ENCODE data around the gene DAD1. TPM values are rescaled to one million over a fixed set of nuclear protein-coding genes. Genes with fewer than 3 reads are reported as not detected.
"Not testable (repeated sequence)": the region's sequence is repeated elsewhere in the genome, so short reads cannot be mapped to it uniquely, and the experiment has no call there.

Gene DAD1
- total and polyA plus RNA-seq, 2 of the 8 experiments (the other 6 are each of a cell fraction or from before 2014, with no cell fraction given): 131 to 440 TPM

DNA sequence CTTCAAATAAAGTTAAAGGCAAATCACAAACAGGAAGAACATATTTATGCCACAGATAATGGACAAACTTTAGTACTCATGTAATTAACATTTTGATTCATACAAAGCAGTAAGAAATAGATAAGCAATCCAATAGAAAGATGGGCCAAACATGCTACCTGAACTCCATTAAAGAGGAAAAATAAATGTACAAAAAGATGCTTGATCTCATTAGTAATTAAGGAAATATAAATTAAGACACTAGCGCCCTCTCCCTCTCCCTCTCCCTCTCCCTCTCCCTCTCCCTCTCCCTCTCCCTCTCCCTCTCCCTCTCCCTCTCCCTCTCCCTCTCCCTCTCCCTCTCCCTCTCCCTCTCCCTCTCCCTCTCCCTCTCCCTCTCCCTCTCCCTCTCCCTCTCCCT is 47.0 kb upstream of the DAD1 start:
- H3K4me3 ChIP-seq (ENCODE audit: extremely low read depth in 1 of 4, insufficient read depth in 2 of 4, low read depth in 3 of 4, low read length in 4 of 4); H4K8ac ChIP-seq (ENCODE audit: extremely low read depth, insufficient read depth, low read length); CTCF ChIA-PET (ENCODE audit: partially characterized antibody); H3K14ac ChIP-seq (ENCODE audit: insufficient read length); POLR2A ChIA-PET (ENCODE audit: partially characterized antibody); H3K4ac ChIP-seq (replicated peaks; ENCODE audit: insufficient read length, low read depth, low read length); H2BK5ac ChIP-seq (ENCODE audit: low read depth, low read length); H3K56ac ChIP-seq (replicated peaks; ENCODE audit: insufficient read length, low read depth, low read length); H4K91ac ChIP-seq (replicated peaks; ENCODE audit: insufficient read length, low read length); H3K27ac ChIP-seq (ENCODE audit: low read depth, low read length); H2BK20ac ChIP-seq (ENCODE audit: low read length); H3K23me2 ChIP-seq (ENCODE audit: low read depth, low read length); H3K79me2 ChIP-seq (ENCODE audit: control insufficient read depth in 1 of 2, insufficient read depth in 2 of 2, low read length in 2 of 2); H3K79me1 ChIP-seq (ENCODE audit: low read depth, low read length); H2BK120ac ChIP-seq (replicated peaks; ENCODE audit: low read depth, low read length); H2AK5ac ChIP-seq (ENCODE audit: low read depth, low read length); H3K27me3 ChIP-seq (replicated peaks in 1 of 4; ENCODE audit: control insufficient read depth in 3 of 4, extremely low read depth in 1 of 4, insufficient read depth in 3 of 4, low read length in 3 of 4); DNase-seq (ENCODE audit: low read depth in 1 of 2, low spot score in 2 of 2); H3K23ac ChIP-seq (ENCODE audit: insufficient read length); H2BK12ac ChIP-seq (ENCODE audit: low read depth, low read length); H2AFZ ChIP-seq (ENCODE audit: low read length); H3K9ac ChIP-seq (replicated peaks in 1 of 4; ENCODE audit: extremely low read depth in 1 of 4, low read depth in 3 of 4, low read length in 3 of 4); FAIRE-seq; H3K36me3 ChIP-seq (ENCODE audit: control insufficient read depth in 2 of 4, insufficient read depth in 4 of 4, low read length in 3 of 4); H3K18ac ChIP-seq (ENCODE audit: extremely low read depth, low read length); H3K4me2 ChIP-seq (ENCODE audit: insufficient read depth in 1 of 2, low read depth in 2 of 2, low read length in 2 of 2); H3K4me1 ChIP-seq (replicated peaks in 1 of 4; ENCODE audit: control insufficient read depth in 3 of 4, insufficient read depth in 4 of 4, low read length in 3 of 4); H4K5ac ChIP-seq (ENCODE audit: insufficient read length, low read depth, low read length); H4K20me1 ChIP-seq (replicated peaks in 1 of 2; ENCODE audit: control insufficient read depth in 1 of 2, insufficient read depth in 2 of 2, low read length in 2 of 2); H2BK15ac ChIP-seq (ENCODE audit: low read length): not testable (repeated sequence)
- H3K9me3 ChIP-seq (ENCODE audit: insufficient read depth in 2 of 2, low read depth in 1 of 2, low read length in 1 of 2): peaks cover under 1 to 18% of the 10 kb centered on the region in 2 experiments; a peak in 2 of 4 replicates
- no CpG with 5 or more reads among the region's 1 CpG for WGBS, 2 experiments (ENCODE audit: extremely low coverage in 1 of 2, insufficient coverage in 1 of 2, insufficient read length in 1 of 2, insufficient replicate concordance in 2 of 2, low coverage in 1 of 2, low lambda C conversion rate in 2 of 2, missing lambda C conversion rate in 1 of 2)
